Stimulated activated CD8-positive, alpha-beta memory T cell treated with anti-CD3 and anti-CD28 coated beads, Interleukin-7, amount 100 ng/mL, for 1 hour (primary cell): Measurements from ENCODE around the gene COX10.
"Not testable (repeated sequence)": the region's sequence is repeated elsewhere in the genome, so short reads cannot be mapped to it uniquely, and the experiment has no call there.

Source experiments
- DNase-seq, 2 donors: peaks; one replicate each; pipeline ENCODE4 v3.0.0-alpha.2; 2020; ENCODE audit warnings: low read depth in 2 of 2

COX10 gene

GRCh38 chr17:14177801-14178200 lies 108.5 kb downstream of the COX10 start:
- not testable (repeated sequence) for DNase-seq

GRCh38 chr17:14179951-14180350 lies 110.6 kb downstream of the COX10 start:
- not testable (repeated sequence) for DNase-seq

- DNase-seq = not testable (repeated sequence)
These were observed 112.8 kb downstream of the COX10 start for GRCh38 chr17:14182084-14182483.

- DNase-seq = not testable (repeated sequence)
These were observed 115.2 kb downstream of the COX10 start for GRCh38 chr17:14184536-14184935.

GRCh38 chr17:14186443-14186842 lies 117.1 kb downstream of the COX10 start:
- not testable (repeated sequence) for DNase-seq

- not testable (repeated sequence) for DNase-seq
These were observed 121.5 kb downstream of the COX10 start for GRCh38 chr17:14190774-14191173.

- not testable (repeated sequence) for DNase-seq
These were observed 122.2 kb downstream of the COX10 start for GRCh38 chr17:14191469-14191868.

- DNase-seq = not testable (repeated sequence)
These were observed 122.7 kb downstream of the COX10 start for GRCh38 chr17:14192039-14192438.

GRCh38 chr17:14192636-14193344 lies 123.5 kb downstream of the COX10 start:
- DNase-seq = not testable (repeated sequence)

- DNase-seq = no peak
These were observed 127.2 kb downstream of the COX10 start for GRCh38 chr17:14196377-14196997.

GRCh38 chr17:14197057-14197456 lies 127.8 kb downstream of the COX10 start:
- DNase-seq = no peak

- no peak for DNase-seq
These were observed 128.3 kb downstream of the COX10 start for GRCh38 chr17:14197586-14197985.

- no peak for DNase-seq
These were observed 128.7 kb downstream of the COX10 start for GRCh38 chr17:14198013-14198412.

- DNase-seq = no peak
These were observed 129.3 kb downstream of the COX10 start for GRCh38 chr17:14198575-14198974.

GRCh38 chr17:14199601-14200000 lies 130.3 kb downstream of the COX10 start:
- no peak for DNase-seq

GRCh38 chr17:14200354-14200753 lies 131.1 kb downstream of the COX10 start:
- DNase-seq = no peak

- no peak for DNase-seq
These were observed 132.0 kb downstream of the COX10 start for GRCh38 chr17:14201021-14201987.

GRCh38 chr17:14201988-14202380 lies 132.7 kb downstream of the COX10 start:
- no peak for DNase-seq

GRCh38 chr17:14202388-14203166 lies 133.3 kb downstream of the COX10 start:
- DNase-seq = no peak

- no peak for DNase-seq
These were observed 134.1 kb downstream of the COX10 start for GRCh38 chr17:14203388-14203787.

- DNase-seq = no peak
These were observed 134.8 kb downstream of the COX10 start for GRCh38 chr17:14204084-14204483.
